ENCODE data around the gene CD6. TPM values are rescaled to one million over a fixed set of nuclear protein-coding genes. Genes with fewer than 3 reads are reported as not detected.

The CD6 gene
- total and polyA plus RNA-seq, 2 of the 8 experiments (the other 6 are each of a cell fraction or from before 2014, with no cell fraction given): 0.03 TPM; not detected in 1

DNA sequence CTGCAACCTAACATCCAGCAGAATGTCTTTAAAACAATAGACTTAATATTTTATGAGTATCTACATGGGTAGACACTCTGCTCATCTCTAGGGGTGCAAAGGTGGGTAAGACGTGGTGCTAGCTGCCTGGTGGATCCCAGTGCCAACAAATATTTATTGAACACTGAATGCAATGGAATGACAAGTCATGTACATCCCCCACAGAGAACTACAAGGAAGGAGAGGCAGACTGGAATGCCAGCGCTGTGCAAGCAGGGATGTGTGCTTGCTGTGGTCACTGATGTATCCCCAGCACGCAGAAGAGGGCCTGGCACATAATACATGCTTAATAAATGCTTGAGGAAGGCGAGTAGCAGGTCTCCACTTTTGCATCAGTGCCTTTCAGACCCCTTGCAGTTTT lies 61.9 kb downstream of the CD6 start:
- H2BK12ac ChIP-seq (ENCODE audit: low read depth, low read length): no peak overlapping the region
- H3K56ac ChIP-seq (replicated peaks; ENCODE audit: insufficient read length, low read depth, low read length): no peak overlapping the region
- H3K14ac ChIP-seq (ENCODE audit: insufficient read length): no peak overlapping the region
- H3K4me1 ChIP-seq (replicated peaks in 1 of 4; ENCODE audit: control insufficient read depth in 3 of 4, insufficient read depth in 4 of 4, low read length in 3 of 4): no peaks in the 10 kb centered on the region
- no peak overlapping the region for H4K91ac ChIP-seq (replicated peaks; ENCODE audit: insufficient read length, low read length)
- no peaks in the 10 kb centered on the region for H3K79me2 ChIP-seq (ENCODE audit: control insufficient read depth in 1 of 2, insufficient read depth in 2 of 2, low read length in 2 of 2)
- no peaks in the 10 kb centered on the region for H3K36me3 ChIP-seq (ENCODE audit: control insufficient read depth in 2 of 4, insufficient read depth in 4 of 4, low read length in 3 of 4)
- no peaks in the 10 kb centered on the region for H3K79me1 ChIP-seq (ENCODE audit: low read depth, low read length)
- H3K4me2 ChIP-seq (ENCODE audit: insufficient read depth in 1 of 2, low read depth in 2 of 2, low read length in 2 of 2): no peak overlapping the region
- no peak overlapping the region for H3K4me3 ChIP-seq (ENCODE audit: extremely low read depth in 1 of 4, insufficient read depth in 2 of 4, low read depth in 3 of 4, low read length in 4 of 4)
- ChIA-PET CTCF (ENCODE audit: partially characterized antibody) (interaction anchor here (0.6 kb wide), 1 partner anchor 15 kb away, joined by 3 read pairs; no protein-coding TSS in a partner anchor), POLR2A (ENCODE audit: partially characterized antibody) (no interaction called here)
- H3K23me2 ChIP-seq (ENCODE audit: low read depth, low read length): no peaks in the 10 kb centered on the region; the same call in 1 of the 2 replicates
- no peak overlapping the region for H2AK5ac ChIP-seq (ENCODE audit: low read depth, low read length)
- no peak overlapping the region for H3K23ac ChIP-seq (ENCODE audit: insufficient read length)
- no peak overlapping the region for H3K18ac ChIP-seq (ENCODE audit: extremely low read depth, low read length)
- H4K5ac ChIP-seq (ENCODE audit: insufficient read length, low read depth, low read length): no peak overlapping the region
- H2BK20ac ChIP-seq (ENCODE audit: low read length): no peak overlapping the region
- no peak overlapping the region for H3K4ac ChIP-seq (replicated peaks; ENCODE audit: insufficient read length, low read depth, low read length)
- no peak overlapping the region for H3K9ac ChIP-seq (replicated peaks in 1 of 4; ENCODE audit: extremely low read depth in 1 of 4, low read depth in 3 of 4, low read length in 3 of 4)
- no peak overlapping the region for H4K8ac ChIP-seq (ENCODE audit: extremely low read depth, insufficient read depth, low read length)
- no peak overlapping the region for H3K27ac ChIP-seq (ENCODE audit: low read depth, low read length)
- no peak overlapping the region for H2BK120ac ChIP-seq (replicated peaks; ENCODE audit: low read depth, low read length)
- peaks cover 0 to 2% (median 0%) of the 10 kb centered on the region in 4 experiments; a peak in 1 of 7 replicates for H3K27me3 ChIP-seq (replicated peaks in 1 of 4; ENCODE audit: control insufficient read depth in 3 of 4, extremely low read depth in 1 of 4, insufficient read depth in 3 of 4, low read length in 3 of 4)
- DNase-seq (ENCODE audit: low read depth in 1 of 2, low spot score in 2 of 2): no peak
- H2BK15ac ChIP-seq (ENCODE audit: low read length): no peak overlapping the region
- H2BK5ac ChIP-seq (ENCODE audit: low read depth, low read length): no peak overlapping the region
- FAIRE-seq: no peak
- no peaks in the 10 kb centered on the region for H4K20me1 ChIP-seq (replicated peaks in 1 of 2; ENCODE audit: control insufficient read depth in 1 of 2, insufficient read depth in 2 of 2, low read length in 2 of 2)
- H2AFZ ChIP-seq (ENCODE audit: low read length): no peak overlapping the region
- H3K9me3 ChIP-seq (ENCODE audit: insufficient read depth in 2 of 2, low read depth in 1 of 2, low read length in 1 of 2): no peaks in the 10 kb centered on the region
- WGBS, 2 experiments (ENCODE audit: extremely low coverage in 1 of 2, insufficient coverage in 1 of 2, insufficient read length in 1 of 2, insufficient replicate concordance in 2 of 2, low coverage in 1 of 2, low lambda C conversion rate in 2 of 2, missing lambda C conversion rate in 1 of 2): 87% methylated on average over 4 of the region's 4 CpGs; no CpG with 5 or more reads in 1 of the 2 experiments
- TF ChIP-seq HDAC6 (IDR thresholded peaks at IDR 0.05; ENCODE audit: low read depth, low read length) (no peak), RXRA (IDR thresholded peaks at IDR 0.05; ENCODE audit: insufficient read depth, low read depth, low read length) (no peak), GTF2F1 (IDR thresholded peaks at IDR 0.05; ENCODE audit: borderline replicate concordance, low read depth, low read length) (no peak), SP4 (IDR thresholded peaks at IDR 0.05; ENCODE audit: low read length) (no peak), CHD2 (IDR thresholded peaks at IDR 0.05; ENCODE audit: low read length) (no peak), EZH2 (IDR thresholded peaks at IDR 0.05; ENCODE audit: low read depth, low read length, severe bottlenecking) (no peak), NANOG (IDR thresholded peaks at IDR 0.05; ENCODE audit: insufficient read depth, low read depth, low read length, poor library complexity, severe bottlenecking) (no peak), CTBP2 (IDR thresholded peaks at IDR 0.05; ENCODE audit: borderline replicate concordance, insufficient read depth, insufficient read length, low read length) (no peak), SIX5 (IDR thresholded peaks at IDR 0.05; ENCODE audit: low read depth, low read length) (no peak), SAP30 (IDR thresholded peaks at IDR 0.05; ENCODE audit: insufficient read depth, insufficient replicate concordance, low read length) (no peak), CEBPB (IDR thresholded peaks at IDR 0.05; ENCODE audit: low read depth, low read length) (no peak), TBP (IDR thresholded peaks at IDR 0.05; ENCODE audit: low read depth, low read length) (no peak), POLR2A (IDR thresholded peaks at IDR 0.05; ENCODE audit: control extremely low read depth in 1 of 2, low read depth in 2 of 2, low read length in 2 of 2) (no peak)
- TF ChIP-seq, protein P1, sequence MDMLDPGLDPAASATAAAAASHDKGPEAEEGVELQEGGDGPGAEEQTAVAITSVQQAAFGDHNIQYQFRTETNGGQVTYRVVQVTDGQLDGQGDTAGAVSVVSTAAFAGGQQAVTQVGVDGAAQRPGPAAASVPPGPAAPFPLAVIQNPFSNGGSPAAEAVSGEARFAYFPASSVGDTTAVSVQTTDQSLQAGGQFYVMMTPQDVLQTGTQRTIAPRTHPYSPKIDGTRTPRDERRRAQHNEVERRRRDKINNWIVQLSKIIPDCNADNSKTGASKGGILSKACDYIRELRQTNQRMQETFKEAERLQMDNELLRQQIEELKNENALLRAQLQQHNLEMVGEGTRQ (IDR thresholded peaks at IDR 0.05; ENCODE audit: low read length): no peak

All from H1 (cell line).